ENCODE data around the gene TPRN. TPM values are rescaled to one million over a fixed set of nuclear protein-coding genes. Genes with fewer than 3 reads are reported as not detected.

Gene TPRN
- total RNA-seq, 1 donor from 2014 or later = 16.0 TPM

DNA sequence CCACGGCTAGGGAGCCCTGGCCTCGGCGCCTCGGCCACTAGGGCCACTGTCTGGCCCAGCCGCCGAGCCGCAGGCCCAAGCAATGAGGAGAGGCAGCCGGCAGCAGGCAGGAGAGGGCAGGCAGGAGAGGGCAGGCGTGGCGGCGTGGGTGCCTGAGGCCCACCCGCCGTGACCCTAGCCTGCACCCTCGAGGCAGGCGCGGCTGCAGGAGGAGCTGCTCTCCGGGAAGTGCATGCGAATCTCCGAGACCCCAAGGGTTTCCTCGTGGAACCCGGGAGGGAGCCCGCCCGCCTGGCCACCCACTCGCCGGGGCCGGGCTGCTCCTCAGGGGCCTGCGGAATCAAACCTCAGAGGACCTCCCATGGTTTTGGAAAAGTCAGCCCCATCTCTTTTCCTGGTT, 52.3 kb downstream of the TPRN start:
- Histone ChIP-seq H3K79me2 (ENCODE audit: insufficient read depth, low read length) (no peaks in the 10 kb centered on the region), H3K9ac (ENCODE audit: low read length) (no peak overlapping the region), H3K27ac (ENCODE audit: low read depth, low read length) (no peak overlapping the region), H3K4me2 (ENCODE audit: low read length) (no peak overlapping the region), H2AFZ (ENCODE audit: low read depth, low read length) (no peak overlapping the region), H3K27me3 (ENCODE audit: insufficient read depth, low read length) (peaks cover 7% of the 10 kb centered on the region), H3K9me3 (ENCODE audit: insufficient read depth, low read depth, low read length) (no peaks in the 10 kb centered on the region), H3K36me3 (ENCODE audit: insufficient read depth, low read length) (no peaks in the 10 kb centered on the region), H3K4me3 (ENCODE audit: insufficient read depth, low read depth, low read length) (no peak overlapping the region), H4K20me1 (ENCODE audit: insufficient read depth, low read length) (no peaks in the 10 kb centered on the region), H3K4me1 (ENCODE audit: insufficient read depth, low read length) (no peaks in the 10 kb centered on the region)
- Mint-ChIP-seq H3K27me3 (ENCODE audit: low read depth, unreplicated experiment) (peaks cover 25% of the 10 kb centered on the region), H3K27ac (ENCODE audit: unreplicated experiment) (no peak overlapping the region), H3K9me3 (ENCODE audit: unreplicated experiment) (no peaks in the 10 kb centered on the region), H3K36me3 (ENCODE audit: low read depth, unreplicated experiment) (no peaks in the 10 kb centered on the region), H3K4me3 (ENCODE audit: unreplicated experiment) (no peak overlapping the region), H3K4me1 (ENCODE audit: low read depth, unreplicated experiment) (no peaks in the 10 kb centered on the region)
- FAIRE-seq = no peak
- DNase-seq (ENCODE audit: low read depth) = no peak
- TF ChIP-seq EZH2 (IDR thresholded peaks at IDR 0.05; ENCODE audit: insufficient read depth, low read length) (no peak), CTCF (IDR thresholded peaks at IDR 0.05; ENCODE audit: insufficient read depth, low read depth, low read length) (no peak)

DNA sequence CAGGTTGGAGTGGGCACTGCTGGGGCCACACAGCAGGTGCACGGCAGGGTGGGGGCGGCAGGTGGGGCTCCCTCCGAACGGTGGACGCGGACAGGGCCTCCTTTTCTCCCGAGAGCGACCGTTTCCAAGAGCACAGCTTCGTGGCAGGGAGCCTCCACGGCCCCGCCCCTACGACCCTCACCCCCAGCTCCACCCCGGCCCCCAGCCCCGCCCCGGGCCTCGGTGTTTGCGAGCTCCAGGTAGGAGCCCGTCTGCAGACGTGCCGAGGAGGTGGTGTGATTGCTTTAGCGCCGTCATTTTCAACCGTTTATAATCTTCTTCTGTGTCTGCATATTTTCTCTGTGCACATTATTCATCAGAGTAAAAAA, 52.8 kb downstream of the TPRN start:
- no peak overlapping the region for H3K27ac ChIP-seq (ENCODE audit: low read depth, low read length)

More for the DNA sequence above, 52.8 kb downstream of the TPRN start:
- Mint-ChIP-seq H3K4me3 (ENCODE audit: unreplicated experiment) (no peak overlapping the region), H3K27me3 (ENCODE audit: low read depth, unreplicated experiment) (peaks cover 28% of the 10 kb centered on the region), H3K4me1 (ENCODE audit: low read depth, unreplicated experiment) (no peaks in the 10 kb centered on the region), H3K36me3 (ENCODE audit: low read depth, unreplicated experiment) (no peaks in the 10 kb centered on the region), H3K9me3 (ENCODE audit: unreplicated experiment) (no peaks in the 10 kb centered on the region), H3K27ac (ENCODE audit: unreplicated experiment) (no peak overlapping the region)
- no peaks in the 10 kb centered on the region for H3K79me2 ChIP-seq (ENCODE audit: insufficient read depth, low read length)
- H2AFZ ChIP-seq (ENCODE audit: low read depth, low read length) = no peak overlapping the region
- TF ChIP-seq CTCF (IDR thresholded peaks at IDR 0.05; ENCODE audit: insufficient read depth, low read depth, low read length) (no peak), EZH2 (IDR thresholded peaks at IDR 0.05; ENCODE audit: insufficient read depth, low read length) (no peak)
- H3K36me3 ChIP-seq (ENCODE audit: insufficient read depth, low read length) = no peaks in the 10 kb centered on the region
- H3K9me3 ChIP-seq (ENCODE audit: insufficient read depth, low read depth, low read length) = no peaks in the 10 kb centered on the region
- H3K4me1 ChIP-seq (ENCODE audit: insufficient read depth, low read length) = no peaks in the 10 kb centered on the region
- no peak overlapping the region for H3K9ac ChIP-seq (ENCODE audit: low read length)
- H3K4me2 ChIP-seq (ENCODE audit: low read length) = no peak overlapping the region
- DNase-seq (ENCODE audit: low read depth) (no peak), FAIRE-seq (no peak)
- peaks cover 7% of the 10 kb centered on the region for H3K27me3 ChIP-seq (ENCODE audit: insufficient read depth, low read length)
- no peaks in the 10 kb centered on the region for H4K20me1 ChIP-seq (ENCODE audit: insufficient read depth, low read length)
- H3K4me3 ChIP-seq (ENCODE audit: insufficient read depth, low read depth, low read length) = no peak overlapping the region
